Astrocyte of the spinal cord (primary cell): Measurements from ENCODE around the gene MRPL57.
A peak's percentile ranks its signal among the peaks of the same experiment; 100 is the strongest.
"Not testable (repeated sequence)": the region's sequence is repeated elsewhere in the genome, so short reads cannot be mapped to it uniquely, and the experiment has no call there.

Experiments
- DNase-seq: peaks from one replicate; pipeline ENCODE4 v3.0.0; 2011; ENCODE audit warnings: low read depth, low spot score
- H3K4me3 ChIP-seq: 2 replicates; pipeline ENCODE4 v1.5.1; 2011; ENCODE audit warnings: low read depth, mild to moderate bottlenecking, low read length, moderate library complexity
- in situ Hi-C: cut with HindIII; loops from 2 replicates; pipeline ENCODE4 v1.10.0; 2017; ENCODE audit warnings: low sequenced_read_pairs
- TF ChIP-seq, protein P1 (sequence below): IDR thresholded peaks from 2 replicates; pipeline ENCODE4 v1.5.1; 2012; ENCODE audit warnings: low read depth, mild to moderate bottlenecking, low read length, inconsistent platforms

MRPL57 gene

GRCh38 chr13:21152251-21152899 lies 24.1 kb upstream of the MRPL57 start:
- no peak overlapping the region for H3K4me3 ChIP-seq
- no peak for DNase-seq
- TF ChIP-seq, protein P1, sequence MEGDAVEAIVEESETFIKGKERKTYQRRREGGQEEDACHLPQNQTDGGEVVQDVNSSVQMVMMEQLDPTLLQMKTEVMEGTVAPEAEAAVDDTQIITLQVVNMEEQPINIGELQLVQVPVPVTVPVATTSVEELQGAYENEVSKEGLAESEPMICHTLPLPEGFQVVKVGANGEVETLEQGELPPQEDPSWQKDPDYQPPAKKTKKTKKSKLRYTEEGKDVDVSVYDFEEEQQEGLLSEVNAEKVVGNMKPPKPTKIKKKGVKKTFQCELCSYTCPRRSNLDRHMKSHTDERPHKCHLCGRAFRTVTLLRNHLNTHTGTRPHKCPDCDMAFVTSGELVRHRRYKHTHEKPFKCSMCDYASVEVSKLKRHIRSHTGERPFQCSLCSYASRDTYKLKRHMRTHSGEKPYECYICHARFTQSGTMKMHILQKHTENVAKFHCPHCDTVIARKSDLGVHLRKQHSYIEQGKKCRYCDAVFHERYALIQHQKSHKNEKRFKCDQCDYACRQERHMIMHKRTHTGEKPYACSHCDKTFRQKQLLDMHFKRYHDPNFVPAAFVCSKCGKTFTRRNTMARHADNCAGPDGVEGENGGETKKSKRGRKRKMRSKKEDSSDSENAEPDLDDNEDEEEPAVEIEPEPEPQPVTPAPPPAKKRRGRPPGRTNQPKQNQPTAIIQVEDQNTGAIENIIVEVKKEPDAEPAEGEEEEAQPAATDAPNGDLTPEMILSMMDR, result no peak
- in situ Hi-C loops, result no loop called here

GRCh38 chr13:21164631-21165030 lies 11.8 kb upstream of the MRPL57 start:
- in situ Hi-C loops, result no loop called here
- DNase-seq, result no peak
- no peak overlapping the region for H3K4me3 ChIP-seq
- TF ChIP-seq, protein P1, result no peak

- in situ Hi-C loops, result not testable (repeated sequence)
Observed at GRCh38 chr13:21165606-21166005, 10.9 kb upstream of the MRPL57 start.

GRCh38 chr13:21171420-21171819 lies 5.0 kb upstream of the MRPL57 start:
- in situ Hi-C loops, result no loop called here
- DNase-seq, result no peak
- TF ChIP-seq, protein P1, result no peak
- no peak overlapping the region for H3K4me3 ChIP-seq

More at GRCh38 chr13:21165606-21166005, 10.9 kb upstream of the MRPL57 start:
- DNase-seq, H3K4me3 ChIP-seq: not testable (repeated sequence)

DNA sequence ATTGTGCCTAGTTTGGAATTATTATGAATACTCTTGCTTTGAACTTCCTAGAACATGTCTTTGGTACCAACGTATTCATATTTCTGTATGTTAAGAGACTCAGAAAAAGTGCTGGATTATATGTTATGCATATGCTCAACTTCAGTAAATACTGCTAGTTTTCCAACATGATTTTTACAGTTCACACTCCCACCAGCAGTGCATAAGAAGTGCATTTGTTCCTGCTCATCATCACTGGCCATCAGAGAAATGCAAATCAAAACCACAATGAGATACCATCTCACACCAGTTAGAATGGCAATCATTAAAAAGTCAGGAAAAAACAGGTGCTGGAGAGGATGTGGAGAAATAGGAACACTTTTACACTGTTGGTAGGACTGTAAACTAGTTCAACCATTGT lies 2.7 kb upstream of the MRPL57 start:
- H3K4me3 ChIP-seq, in situ Hi-C loops, DNase-seq: not testable (repeated sequence)

GRCh38 chr13:21175656-21176214 lies 723 bp upstream of the MRPL57 start:
- TF ChIP-seq, protein P1, result no peak
- in situ Hi-C loops, result no loop called here
- peak; percentile 57 for DNase-seq
- peak overlapping the region; percentile 73 for H3K4me3 ChIP-seq

DNA sequence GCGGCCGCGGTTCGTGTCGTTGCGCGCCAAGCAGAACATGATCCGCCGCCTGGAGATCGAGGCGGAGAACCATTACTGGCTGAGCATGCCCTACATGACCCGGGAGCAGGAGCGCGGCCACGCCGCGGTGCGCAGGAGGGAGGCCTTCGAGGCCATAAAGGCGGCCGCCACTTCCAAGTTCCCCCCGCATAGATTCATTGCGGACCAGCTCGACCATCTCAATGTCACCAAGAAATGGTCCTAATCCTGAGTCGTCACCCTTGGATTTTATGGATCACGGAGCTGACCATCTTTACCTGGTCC lies 475 bp downstream of the MRPL57 start:
- in situ Hi-C loops, result no loop called here
- no peak for DNase-seq

More for the DNA sequence above, 475 bp downstream of the MRPL57 start:
- TF ChIP-seq, protein P1, result no peak
- peak overlapping the region; percentile 73 for H3K4me3 ChIP-seq
